HG02588 (cell line): ENCODE results near the gene SPATS2L.

Source experiments
- ATAC-seq: cut with Tn5 transposase; IDR thresholded peaks from one replicate; pipeline ENCODE4 v1.9.1; 2021; ENCODE audit warnings: mild to moderate bottlenecking, moderate library complexity; ENCODE audit not compliant: unreplicated experiment

The SPATS2L gene

DNA sequence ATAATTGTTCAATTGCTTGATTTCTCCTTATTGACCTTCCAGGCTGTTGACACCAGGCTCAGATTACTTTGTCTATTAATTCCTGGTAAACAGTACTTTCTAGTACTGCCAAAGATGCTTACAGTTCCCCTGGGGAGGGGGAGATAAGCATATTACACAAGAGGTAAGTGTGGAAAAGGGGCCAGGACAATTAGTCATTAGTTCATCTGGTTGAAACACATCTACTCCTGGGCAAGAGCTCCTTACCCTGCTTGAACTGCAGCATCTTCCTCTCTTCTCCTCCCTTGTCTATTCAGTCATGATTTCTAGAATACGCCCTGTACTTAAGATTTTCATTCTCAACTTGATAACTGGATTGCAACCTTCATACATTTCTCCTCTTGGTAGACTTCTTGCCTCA, 10.4 kb upstream of the SPATS2L start:
- no peak for ATAC-seq

DNA sequence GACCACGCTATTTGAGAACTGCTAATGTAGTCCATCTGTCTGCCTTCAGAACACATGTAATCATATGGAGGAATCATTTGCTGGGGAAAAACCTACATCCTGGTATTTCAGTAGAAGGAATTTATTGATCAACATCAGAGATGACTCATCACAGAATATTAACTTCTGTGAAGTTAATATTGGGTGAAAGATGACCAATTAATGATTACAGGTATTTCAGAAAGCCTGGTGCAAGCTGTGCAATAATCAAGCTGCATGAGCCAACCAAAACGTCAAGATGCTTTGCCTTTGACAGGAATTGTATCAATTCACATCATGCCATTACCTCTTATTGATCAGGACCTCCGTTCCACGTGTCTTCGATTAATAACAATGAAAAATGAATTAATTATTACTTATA, 9.4 kb upstream of the SPATS2L start:
- ATAC-seq, result no peak

DNA sequence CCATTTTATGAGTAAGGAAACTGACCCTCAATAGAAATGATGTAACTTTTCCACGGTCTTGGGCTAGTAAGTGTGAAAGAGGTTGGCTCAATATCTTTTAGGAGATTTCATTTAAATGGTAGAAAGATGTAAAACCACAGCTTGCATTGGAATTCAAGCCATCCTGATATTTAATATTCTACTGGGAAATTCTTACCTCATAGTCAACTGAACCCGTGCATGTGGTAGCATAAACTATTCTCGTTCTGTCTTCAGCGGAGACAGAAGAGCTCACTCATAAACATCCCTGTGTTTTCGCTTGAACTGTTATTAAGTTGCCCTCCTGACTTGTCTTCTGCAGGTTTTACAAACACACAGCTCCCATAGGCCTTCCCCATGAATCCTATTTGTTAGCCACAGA, 8.5 kb upstream of the SPATS2L start:
- ATAC-seq, result no peak

DNA sequence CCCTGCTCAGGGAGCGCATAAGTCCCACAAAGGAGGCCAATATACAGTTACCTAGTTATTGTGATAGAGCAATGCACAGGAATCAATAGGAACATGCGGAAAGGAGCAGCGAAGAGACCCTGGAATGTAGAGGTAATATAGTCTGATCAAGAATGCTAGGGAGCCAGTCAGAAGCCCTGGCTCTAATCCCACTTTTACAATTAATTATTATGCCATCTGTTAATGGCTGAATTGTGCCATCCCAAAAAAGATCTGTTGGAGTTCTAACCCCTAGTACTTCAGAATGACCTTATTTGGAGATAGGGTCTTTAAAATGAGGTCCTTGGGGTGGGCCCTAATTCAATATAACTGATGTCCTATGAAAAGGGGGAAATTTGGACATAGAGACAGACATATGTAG, 7.7 kb upstream of the SPATS2L start:
- ATAC-seq, result no peak

DNA sequence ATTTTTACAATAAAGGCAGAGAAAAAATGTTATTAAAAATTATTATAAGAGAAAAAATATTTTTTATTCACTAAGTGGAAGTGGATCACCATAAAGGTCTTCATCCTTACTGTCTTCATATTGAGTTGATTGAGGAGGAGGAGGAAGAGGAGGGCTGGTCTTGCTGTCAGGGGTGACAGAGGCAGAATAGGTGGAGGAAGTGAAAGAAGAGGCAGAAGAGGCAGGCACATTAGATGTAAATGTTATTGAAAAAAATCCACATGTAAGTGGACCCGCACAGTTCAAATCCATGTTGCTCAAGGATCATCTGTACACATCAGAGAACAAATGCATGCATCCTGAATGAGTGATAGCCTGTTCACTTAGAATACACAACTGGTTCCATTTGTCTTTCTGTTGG, 6.4 kb upstream of the SPATS2L start:
- no peak for ATAC-seq

DNA sequence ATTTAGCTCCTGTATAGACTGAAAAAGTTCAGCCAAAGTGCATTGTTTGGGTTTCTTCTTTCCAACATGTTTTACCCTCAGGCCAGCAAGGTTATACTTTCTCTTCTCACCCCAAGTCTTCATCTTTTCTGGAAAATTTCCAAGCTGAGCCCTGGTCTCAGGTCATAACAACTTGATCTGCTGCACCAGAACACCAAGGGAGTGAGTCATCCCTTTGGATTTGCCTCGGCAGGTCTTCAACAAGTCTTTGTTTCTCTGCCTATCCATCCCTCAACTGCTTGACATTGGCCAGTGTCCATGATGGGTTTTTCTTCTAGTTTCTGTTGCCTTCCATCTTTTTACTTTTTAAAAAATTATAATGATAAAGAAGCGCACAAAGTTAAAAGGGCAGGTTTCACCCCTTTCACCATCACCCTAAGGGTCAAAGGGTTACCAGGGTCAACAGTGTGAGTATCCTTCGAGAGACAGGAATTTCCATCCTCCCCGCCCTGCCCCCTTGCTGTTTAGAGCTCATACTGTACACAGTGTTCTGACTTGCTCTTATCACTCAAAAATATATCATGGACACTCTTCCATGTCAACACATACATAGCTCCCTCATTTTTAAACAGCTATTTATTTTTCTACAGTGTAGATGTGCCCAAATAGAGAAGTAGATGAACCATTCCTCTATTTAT, 5.7 kb upstream of the SPATS2L start:
- no peak for ATAC-seq

DNA sequence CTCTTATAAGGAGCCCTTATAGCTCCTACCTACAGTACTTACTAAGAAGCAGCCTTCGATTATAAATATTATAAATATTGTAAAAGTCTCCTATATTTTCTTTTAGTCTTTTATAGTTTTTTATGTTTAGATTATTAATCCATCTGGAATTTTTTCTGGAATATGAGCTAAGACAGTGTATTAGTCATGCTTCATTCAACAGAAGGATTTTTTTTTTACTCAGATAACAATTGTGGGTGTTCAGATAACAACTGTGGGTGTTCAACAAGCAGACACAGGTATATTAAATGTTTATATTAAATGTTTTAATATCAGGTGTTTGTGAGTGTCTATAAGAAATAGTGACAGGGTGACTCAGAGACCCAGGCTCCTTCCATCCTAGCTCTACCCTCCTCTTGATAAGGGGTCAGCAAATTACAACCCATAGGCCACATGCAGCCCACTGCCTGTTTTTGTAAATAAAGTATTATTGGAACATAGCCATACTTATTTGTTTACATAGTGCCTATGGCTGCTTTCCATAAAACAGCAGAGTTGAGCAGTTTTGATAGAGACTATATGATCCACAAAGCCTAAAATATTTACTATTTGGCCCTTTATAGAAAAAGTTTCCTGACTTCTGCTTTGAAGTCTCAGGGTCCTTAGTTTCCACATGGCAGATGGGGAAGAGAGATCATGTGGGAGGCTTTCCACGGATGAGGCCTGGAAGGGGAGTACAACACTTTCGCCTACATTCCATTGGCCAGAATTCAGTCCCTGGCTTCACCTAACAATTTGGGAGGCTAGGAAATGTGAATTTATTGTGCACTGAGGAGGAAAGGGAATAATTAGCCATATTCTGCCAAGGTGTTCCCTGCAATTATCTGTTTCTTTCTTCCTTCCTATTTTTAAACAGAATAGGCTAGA, 4.3 kb upstream of the SPATS2L start:
- no peak for ATAC-seq

DNA sequence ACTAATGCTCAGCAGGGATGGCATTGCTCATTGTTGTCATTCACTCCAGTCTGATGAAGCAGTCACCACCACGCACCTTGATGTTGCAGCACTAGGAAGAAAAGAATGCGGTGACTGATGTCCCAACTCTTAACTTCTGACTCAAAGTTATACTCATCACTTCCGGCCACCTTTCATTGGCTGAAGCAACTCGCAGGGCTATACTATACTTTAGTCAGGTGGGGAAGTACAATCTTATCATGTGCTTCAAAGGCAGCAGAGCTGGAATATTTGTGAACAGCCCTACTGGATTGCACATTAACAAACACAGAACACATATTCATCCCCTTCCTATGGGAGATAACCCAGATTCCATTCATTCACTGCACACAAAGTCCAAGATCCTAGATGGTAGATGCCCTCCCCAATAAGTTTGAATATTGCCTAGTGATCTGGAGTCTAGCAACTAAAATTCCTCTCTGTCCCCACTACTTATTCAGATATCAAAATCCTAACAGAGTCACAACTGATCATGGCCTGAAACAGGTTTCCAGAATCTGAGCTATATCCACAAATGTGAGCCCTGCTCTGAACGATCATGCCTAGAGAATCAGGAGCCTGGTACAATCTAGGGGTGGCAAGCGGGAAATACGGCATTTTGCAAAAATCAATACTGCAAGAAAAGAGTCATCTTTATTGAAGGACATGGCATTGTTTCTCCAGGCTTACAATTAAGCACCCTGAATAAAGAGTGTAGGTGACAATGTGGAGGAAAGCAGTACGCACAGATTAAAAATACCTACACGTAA, 3.4 kb upstream of the SPATS2L start:
- ATAC-seq, result no peak

DNA sequence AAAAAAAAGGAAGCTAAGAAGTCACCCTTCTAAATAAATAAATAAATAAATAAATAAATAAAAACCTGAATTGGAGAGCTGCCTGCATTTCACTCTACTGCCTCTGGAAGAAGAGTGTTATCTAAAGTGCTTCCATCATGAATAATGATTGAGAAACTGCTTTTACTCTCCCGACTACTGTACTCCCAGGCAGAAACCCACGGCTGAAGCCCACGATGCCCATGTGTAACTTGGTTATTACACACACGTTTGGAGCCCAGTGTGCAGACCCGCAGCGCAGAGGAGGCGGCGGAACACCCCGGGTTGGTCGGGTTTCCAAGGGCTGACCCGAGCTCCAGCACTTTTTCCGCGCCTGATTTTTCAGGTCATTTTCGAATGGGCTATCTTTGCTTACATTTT, 697 bp upstream of the SPATS2L start:
- no peak for ATAC-seq

DNA sequence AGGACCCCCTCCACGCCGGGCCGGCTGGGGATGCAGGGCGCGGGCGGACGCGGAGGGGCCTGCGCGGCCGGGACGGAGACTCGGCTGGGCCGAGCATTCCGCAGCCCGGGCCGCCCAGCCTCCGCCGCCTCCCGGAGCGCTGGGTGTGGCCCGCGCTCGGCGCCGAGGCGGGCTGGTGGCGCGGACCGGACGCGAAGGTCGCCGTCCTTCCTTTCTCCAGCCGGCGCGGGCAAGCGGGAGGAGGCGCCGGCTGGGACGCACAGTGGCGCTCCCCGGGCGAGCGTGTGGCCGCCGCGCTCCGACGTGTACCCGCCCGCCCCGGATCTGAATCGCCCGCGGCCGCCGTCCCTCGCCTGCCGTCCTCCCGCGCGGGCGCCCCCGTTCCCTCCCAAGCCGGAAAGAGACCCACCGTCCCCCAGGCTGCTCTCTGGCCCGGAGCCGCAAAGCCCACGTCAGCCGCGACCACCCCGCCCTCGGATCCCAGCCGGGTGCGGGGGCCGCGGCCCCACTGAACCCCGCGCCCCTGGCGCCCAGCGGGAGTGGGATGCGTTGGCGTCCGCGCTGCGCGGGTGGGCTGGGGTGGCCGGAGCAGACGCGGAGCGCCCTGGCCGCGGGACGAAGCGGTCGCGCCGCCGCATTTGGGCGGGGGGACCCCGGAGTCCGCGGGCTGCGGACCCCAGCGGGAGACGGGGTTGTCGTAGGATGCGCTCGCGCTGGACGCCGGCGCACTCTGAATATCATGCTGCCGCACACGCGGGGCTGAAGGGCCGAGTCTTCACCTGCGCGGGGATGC, 634 bp downstream of the SPATS2L start:
- peak; percentile 63 for ATAC-seq

DNA sequence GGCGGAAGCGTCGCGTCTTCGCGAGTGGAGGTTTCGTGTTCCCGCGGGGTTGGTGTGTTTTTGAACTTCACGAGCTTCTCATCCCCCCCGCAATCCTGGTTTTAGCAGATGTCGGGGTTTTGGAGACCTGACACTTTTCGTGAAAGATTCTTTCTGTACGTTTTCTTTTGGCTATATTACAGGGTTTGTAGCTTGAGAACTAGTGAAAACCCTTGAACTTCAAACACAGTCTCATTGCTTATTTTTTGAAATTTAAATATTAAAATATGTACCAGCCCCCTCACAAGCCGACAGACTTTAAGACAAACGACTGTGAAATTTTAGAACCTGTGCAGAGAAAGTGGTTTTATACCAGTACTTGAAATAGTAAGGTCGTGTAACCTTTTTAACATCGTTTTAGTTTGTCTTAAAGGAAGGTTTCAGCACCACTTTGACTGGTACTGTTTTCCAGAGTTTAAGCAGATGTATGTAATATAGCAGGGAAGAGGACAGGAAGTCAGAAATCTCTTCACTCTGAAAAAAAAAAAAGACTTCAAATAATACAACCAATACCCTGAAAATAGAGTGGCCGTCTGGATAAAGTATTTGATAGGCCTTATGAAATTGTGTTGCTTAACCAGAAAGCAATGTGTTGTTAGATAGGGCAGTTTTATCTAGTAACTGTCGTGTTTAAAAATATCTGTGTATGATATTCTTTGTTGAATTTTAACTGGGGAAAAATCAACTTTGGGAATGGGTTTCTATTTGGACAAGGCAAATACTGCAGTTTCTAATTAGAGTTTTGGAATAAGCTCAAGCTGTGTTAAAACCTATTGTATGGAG, 1.4 kb downstream of the SPATS2L start:
- no peak for ATAC-seq

DNA sequence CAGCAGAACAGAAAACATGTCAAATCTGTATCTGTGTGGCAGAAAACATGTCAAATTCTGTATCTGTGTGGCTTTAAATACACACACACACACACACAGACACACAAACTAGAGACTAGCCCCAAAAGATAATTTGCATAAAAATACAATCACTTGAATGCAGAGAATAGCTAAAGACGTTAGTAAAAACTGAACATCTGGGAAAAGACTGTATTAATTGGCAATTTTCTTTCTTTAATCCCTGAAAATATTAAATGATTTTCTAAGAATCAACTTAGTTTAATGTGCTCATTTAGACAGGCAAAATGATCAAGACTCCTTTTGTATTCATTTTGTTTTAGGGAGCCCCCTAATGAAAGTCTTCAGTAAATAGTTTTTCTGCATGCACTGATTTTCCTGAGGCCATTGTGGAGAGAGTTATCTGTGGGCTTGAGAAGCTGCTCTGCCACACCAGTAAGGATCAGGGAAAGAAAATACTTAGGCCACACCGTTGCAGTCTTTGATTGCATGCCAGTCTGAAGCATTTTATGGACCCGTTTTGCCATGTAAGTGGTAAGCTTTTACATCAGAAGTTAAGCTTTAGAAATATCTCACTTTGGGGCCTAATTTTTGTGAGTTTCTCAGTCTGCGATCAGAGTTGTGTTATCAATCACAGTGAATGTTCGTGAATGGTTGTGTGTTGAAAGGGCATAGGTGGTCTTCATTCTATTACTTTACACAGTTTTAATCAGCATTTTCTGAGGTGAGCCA, 2.2 kb downstream of the SPATS2L start:
- ATAC-seq, result no peak

DNA sequence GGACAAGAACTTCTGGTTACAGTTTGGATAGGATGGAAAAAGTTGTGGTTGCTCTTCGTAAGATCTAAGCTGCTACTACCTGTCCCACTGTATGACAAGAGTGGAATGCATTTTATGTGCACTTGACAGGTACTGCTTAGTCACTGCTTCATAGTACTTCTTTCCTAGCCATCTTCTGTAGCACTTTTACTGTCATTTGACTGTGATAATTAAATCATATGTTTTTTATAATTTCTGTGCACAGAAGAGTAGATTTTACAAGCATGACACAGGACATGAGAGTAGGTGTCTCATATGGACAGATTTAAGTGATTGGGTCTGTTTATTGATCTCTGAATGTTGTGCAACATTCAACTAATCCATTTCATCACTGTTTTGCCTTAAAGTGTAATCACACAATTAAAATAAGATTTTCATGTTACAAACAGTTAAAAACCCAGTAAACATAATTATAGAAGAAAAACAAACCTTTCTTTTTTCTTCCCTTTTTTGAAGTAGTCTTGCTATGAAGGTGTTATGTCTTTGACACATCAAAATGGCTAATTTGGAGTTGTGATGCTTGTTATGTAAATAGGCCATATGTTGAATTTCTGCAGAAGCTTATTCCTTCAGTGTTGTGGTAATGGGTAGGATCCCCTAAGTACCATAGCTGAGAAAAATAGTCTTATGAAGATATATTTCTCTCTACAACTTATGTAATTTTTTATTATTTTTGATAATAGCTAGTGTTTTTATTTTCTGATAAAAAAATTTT, 3.0 kb downstream of the SPATS2L start:
- ATAC-seq, result no peak

DNA sequence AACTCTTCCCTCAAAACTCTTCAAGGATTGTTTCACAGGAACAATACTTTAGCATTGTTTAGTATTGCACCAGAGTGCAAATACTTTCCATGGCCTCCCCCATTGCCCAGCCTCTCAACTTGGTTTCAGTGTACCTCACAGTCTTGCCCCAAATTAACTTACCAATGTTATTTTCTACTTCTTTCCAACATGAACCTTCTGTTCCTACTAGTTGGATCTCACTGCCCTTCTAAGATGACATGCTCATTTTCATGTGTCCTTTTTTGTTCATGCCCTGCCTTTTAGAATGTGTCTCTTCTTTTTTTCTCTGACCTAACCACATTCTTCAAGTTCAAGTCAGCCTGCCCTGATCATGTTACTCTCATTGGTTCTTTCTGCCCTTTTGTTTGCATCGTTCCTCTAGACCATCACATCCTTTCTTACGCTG, 4.1 kb downstream of the SPATS2L start:
- no peak for ATAC-seq

DNA sequence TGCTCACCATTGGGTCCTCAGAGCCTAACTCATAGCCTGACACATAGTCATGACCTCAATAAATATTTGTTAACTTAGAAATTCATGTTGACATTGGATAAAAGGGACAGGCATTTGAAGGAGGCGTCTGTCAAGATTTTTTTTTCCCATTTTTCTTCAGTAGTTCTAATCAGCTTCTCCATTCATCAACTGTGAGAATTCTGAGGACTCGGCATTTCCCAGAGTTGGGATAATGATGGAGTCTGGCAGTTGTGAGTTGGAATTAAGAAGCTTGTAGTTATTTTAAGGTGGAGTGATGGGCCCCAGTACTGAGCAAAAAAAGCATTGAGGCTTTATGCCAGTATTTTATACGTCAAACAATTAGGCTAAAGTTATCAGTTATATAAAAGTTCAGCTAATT, 4.6 kb downstream of the SPATS2L start:
- ATAC-seq, result no peak

DNA sequence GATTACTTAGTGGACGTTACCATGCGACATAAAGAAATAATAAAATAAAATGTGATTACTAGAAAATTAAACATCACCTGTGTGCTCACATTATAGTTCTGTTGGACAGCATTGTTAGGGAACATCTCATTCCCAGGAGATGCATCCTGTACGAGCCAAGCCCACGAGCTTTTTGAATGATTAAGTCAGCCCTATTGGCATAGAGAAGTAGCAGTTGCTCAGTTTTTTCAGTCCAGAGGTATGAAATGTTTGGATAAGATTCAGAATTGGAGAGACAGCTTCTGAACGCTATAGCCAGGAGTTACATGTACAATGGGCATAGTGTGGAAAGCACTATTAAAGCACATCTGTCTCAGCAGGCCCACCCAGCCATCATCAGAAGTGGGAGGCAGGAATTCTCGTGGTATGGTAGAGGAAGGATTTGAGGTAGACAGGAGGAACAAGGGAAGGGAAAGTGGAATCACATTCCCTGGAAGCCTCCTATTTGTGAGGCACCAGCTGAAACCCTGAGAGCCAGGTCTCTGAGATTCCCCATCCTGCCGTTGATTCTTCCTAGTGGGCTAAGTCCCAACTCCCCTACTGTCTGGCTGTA, 8.6 kb downstream of the SPATS2L start:
- no peak for ATAC-seq

DNA sequence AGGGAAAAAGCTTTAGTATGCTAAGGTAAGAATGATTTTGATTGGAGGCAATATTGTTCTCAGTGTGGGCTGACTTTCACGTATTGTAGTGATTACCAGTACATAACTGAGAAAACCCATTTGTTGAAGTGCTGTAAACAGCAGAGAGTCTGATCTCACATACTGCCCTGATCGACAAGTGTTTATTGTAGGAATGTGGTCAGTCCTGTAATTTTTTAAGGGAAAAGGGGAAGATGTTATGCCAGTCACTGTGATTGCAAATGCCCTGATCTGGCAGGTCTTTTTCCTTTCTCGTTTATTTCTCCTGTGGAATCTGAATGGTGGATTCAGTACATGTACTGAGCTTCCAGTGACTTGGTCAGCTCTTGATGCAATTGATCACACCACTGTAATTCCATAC, 11.5 kb downstream of the SPATS2L start:
- no peak for ATAC-seq

DNA sequence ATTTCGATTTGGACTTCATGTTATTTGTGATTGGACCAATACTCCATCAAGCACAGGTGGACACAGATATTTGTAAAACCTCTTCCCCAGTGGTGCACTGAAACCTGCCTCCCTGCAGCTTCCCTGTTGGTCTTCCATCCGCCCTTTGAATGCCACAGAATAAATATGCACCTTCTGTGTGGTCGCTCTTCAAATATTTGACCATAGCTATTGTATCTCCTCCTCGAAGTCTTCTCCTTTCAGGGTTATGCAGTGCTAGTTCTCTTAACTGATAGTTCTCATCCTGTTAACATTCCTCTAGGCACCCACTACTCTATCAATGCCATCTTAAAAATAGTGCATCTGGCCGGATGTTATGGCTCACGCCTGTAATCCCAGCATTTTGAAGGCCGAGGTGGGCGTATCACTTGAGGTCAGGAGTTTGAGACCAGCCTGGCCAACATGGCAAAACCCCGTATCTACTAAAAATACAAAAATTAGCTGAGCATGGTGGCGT, 12.5 kb downstream of the SPATS2L start:
- ATAC-seq, result no peak
